Measurements from ENCODE around the gene DLGAP1. TPM values are rescaled to one million over a fixed set of nuclear protein-coding genes. Genes with fewer than 3 reads are reported as not detected.

DLGAP1 gene
- total RNA-seq, 1 experiment from 2014 or later: not detected

DNA sequence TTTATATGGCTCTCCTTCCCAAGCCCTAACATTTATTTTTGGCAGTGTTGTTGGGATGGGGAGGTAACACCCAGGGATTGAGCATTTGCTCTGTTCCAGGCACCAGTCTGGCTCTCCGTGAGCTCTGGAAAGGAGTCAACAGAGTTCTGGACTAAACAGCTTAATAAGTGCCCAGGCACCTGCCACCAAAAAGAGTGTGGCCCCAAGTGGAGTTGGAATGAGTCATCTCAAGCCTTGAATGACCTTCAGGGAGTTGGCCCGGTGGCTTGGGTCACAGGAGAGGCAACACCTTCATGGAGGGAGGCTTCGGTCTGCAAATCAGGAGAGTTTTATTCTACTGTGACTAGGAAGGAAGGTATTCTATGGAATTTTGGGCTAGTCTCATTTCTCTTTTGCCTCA, 203.2 kb downstream of the DLGAP1 start:
- BruUV-seq (replicated peaks): no TSS peak
- no peaks in the 10 kb centered on the region for H3K36me3 Mint-ChIP-seq (ENCODE audit: insufficient read depth, unreplicated experiment)
- H3K27me3 Mint-ChIP-seq (ENCODE audit: insufficient read depth, unreplicated experiment): peaks cover 96% of the 10 kb centered on the region
- no peak overlapping the region for H3K27ac Mint-ChIP-seq (ENCODE audit: low read depth, unreplicated experiment)
- TF ChIP-seq, protein P1, sequence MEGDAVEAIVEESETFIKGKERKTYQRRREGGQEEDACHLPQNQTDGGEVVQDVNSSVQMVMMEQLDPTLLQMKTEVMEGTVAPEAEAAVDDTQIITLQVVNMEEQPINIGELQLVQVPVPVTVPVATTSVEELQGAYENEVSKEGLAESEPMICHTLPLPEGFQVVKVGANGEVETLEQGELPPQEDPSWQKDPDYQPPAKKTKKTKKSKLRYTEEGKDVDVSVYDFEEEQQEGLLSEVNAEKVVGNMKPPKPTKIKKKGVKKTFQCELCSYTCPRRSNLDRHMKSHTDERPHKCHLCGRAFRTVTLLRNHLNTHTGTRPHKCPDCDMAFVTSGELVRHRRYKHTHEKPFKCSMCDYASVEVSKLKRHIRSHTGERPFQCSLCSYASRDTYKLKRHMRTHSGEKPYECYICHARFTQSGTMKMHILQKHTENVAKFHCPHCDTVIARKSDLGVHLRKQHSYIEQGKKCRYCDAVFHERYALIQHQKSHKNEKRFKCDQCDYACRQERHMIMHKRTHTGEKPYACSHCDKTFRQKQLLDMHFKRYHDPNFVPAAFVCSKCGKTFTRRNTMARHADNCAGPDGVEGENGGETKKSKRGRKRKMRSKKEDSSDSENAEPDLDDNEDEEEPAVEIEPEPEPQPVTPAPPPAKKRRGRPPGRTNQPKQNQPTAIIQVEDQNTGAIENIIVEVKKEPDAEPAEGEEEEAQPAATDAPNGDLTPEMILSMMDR (IDR thresholded peaks at IDR 0.05; ENCODE audit: unreplicated experiment): no peak
- DNase-seq (ENCODE audit: unreplicated experiment): no peak
- H3K4me3 Mint-ChIP-seq (ENCODE audit: unreplicated experiment): no peak overlapping the region
- no peaks in the 10 kb centered on the region for H3K4me1 Mint-ChIP-seq (ENCODE audit: insufficient read depth, unreplicated experiment)
- H3K9me3 Mint-ChIP-seq (ENCODE audit: unreplicated experiment): no peaks in the 10 kb centered on the region
- intact Hi-C loops (cut with micrococcal nuclease): no loop called here
- CTCF ChIA-PET: no interaction called here
- POLR2A ChIA-PET: no interaction called here

DNA sequence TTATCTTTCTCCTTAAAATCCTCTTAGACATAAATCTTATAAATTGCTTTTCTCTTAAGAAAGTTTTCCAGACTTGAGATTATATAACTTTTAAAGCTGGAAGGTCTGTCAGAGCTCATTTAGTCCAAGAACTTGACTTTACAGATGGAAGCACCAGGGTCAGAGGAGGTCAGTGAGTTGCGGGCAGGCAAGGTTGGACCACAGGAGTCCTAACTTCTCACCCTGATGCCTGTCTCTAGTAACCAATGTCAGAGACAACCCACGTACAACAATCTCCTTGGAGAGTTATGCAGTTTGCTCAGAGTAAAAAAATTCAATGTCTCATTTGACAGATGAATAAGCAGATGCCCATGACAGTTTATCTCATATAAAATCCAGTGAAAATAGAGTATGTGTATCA, 203.9 kb downstream of the DLGAP1 start:
- POLR2A ChIA-PET: no interaction called here
- H3K9me3 Mint-ChIP-seq (ENCODE audit: unreplicated experiment): no peaks in the 10 kb centered on the region

DNA sequence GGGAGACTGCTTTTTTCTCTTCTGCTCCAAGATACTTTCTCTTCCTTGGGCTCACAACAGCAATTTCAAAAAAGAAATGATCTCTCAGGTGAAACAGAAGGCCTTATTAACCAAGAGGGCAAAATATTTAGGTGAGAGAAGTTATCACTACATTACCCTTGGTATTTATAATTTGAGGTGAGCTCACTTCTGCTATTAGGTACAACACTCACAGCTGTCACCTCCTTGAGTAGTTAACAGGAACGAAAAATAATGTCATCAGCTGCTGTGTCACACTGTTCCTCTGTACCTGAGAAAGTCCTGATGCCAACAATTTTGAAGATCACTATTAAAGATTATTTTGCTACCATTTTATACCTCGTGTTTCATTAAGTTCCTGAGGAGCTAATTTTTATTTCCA, 205.0 kb downstream of the DLGAP1 start:
- ChIA-PET POLR2A (no interaction called here), CTCF (no interaction called here)
- Mint-ChIP-seq H3K4me1 (ENCODE audit: insufficient read depth, unreplicated experiment) (no peaks in the 10 kb centered on the region), H3K27ac (ENCODE audit: low read depth, unreplicated experiment) (no peak overlapping the region), H3K4me3 (ENCODE audit: unreplicated experiment) (no peak overlapping the region), H3K9me3 (ENCODE audit: unreplicated experiment) (no peaks in the 10 kb centered on the region), H3K27me3 (ENCODE audit: insufficient read depth, unreplicated experiment) (peaks cover 98% of the 10 kb centered on the region), H3K36me3 (ENCODE audit: insufficient read depth, unreplicated experiment) (no peaks in the 10 kb centered on the region)
- no TSS peak for BruUV-seq (replicated peaks)
- intact Hi-C loops (cut with micrococcal nuclease): no loop called here
- DNase-seq (ENCODE audit: unreplicated experiment): no peak
- TF ChIP-seq, protein P1 (IDR thresholded peaks at IDR 0.05; ENCODE audit: unreplicated experiment): no peak

More for the DNA sequence above, 203.9 kb downstream of the DLGAP1 start:
- BruUV-seq (replicated peaks): no TSS peak
- no peak overlapping the region for H3K27ac Mint-ChIP-seq (ENCODE audit: low read depth, unreplicated experiment)
- TF ChIP-seq, protein P1 (IDR thresholded peaks at IDR 0.05; ENCODE audit: unreplicated experiment): no peak
- H3K4me1 Mint-ChIP-seq (ENCODE audit: insufficient read depth, unreplicated experiment): no peaks in the 10 kb centered on the region
- CTCF ChIA-PET: no interaction called here
- no peaks in the 10 kb centered on the region for H3K36me3 Mint-ChIP-seq (ENCODE audit: insufficient read depth, unreplicated experiment)
- intact Hi-C loops (cut with micrococcal nuclease): no loop called here
- no peak for DNase-seq (ENCODE audit: unreplicated experiment)
- no peak overlapping the region for H3K4me3 Mint-ChIP-seq (ENCODE audit: unreplicated experiment)
- H3K27me3 Mint-ChIP-seq (ENCODE audit: insufficient read depth, unreplicated experiment): peaks cover 96% of the 10 kb centered on the region

DNA sequence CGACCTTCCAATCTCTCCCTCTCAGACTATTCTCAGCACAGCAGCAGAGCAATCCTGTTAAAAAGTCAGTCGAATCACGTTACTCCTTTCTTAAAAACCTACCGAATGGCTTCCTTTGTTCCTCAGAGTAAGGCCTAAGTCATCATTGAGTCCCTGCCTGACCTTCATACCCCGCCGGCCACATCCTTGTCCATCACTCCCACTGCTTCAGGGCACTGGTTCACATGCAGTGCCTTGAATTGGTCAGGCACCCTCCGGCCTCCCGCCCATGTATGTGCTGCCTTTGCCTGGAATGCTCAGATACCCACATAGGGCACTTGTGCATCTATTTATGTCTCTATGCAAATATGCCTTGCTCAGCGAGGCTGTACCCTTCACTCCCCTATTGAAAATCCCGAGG, 206.4 kb downstream of the DLGAP1 start:
- Mint-ChIP-seq H3K27me3 (ENCODE audit: insufficient read depth, unreplicated experiment) (peaks cover 98% of the 10 kb centered on the region), H3K9me3 (ENCODE audit: unreplicated experiment) (no peaks in the 10 kb centered on the region), H3K4me1 (ENCODE audit: insufficient read depth, unreplicated experiment) (no peaks in the 10 kb centered on the region), H3K4me3 (ENCODE audit: unreplicated experiment) (no peak overlapping the region), H3K27ac (ENCODE audit: low read depth, unreplicated experiment) (no peak overlapping the region), H3K36me3 (ENCODE audit: insufficient read depth, unreplicated experiment) (no peaks in the 10 kb centered on the region)
- TF ChIP-seq, protein P1 (IDR thresholded peaks at IDR 0.05; ENCODE audit: unreplicated experiment): no peak
- ChIA-PET POLR2A (interaction anchor here (0.6 kb wide), 1 partner anchor 103 kb away, joined by 4 read pairs; no protein-coding TSS in a partner anchor), CTCF (interaction anchor here (0.7 kb wide), 1 partner anchor 70 kb away, joined by 3 read pairs; no protein-coding TSS in a partner anchor)
- intact Hi-C loops (cut with micrococcal nuclease): no loop called here
- BruUV-seq (replicated peaks): no TSS peak
- DNase-seq (ENCODE audit: unreplicated experiment): no peak
